Suprapubic skin (tissue), 3 donors: ENCODE measurements around the gene VPS37B.

Experiments used
- CTCF ChIP-seq, 2 donors: fragments of 200-600 bp in 1 of 2; fragments of 450-650 bp in 1 of 2; sonication (generic) in 1 of 2; IDR thresholded peaks; one replicate each; pipeline ENCODE4 v1.5.1; 2016 to 2019; ENCODE audit warnings: antibody characterized with exemption in 2 of 2, mild to moderate bottlenecking in 1 of 2, moderate library complexity in 1 of 2
- EP300 ChIP-seq: sonication (generic); formaldehyde crosslinking; IDR thresholded peaks from one replicate; pipeline ENCODE4 v1.6.1; 2017; ENCODE audit warnings: antibody characterized with exemption

GRCh38 chr12:122820138-122820537 is 75.8 kb downstream of the VPS37B start:
- no peak for TF ChIP-seq CTCF (IDR thresholded peaks at IDR 0.05)
- TF ChIP-seq EP300: no peak
